NOMO-1 (cell line): Measurements from ENCODE around the gene ATXN10.
"Not testable (repeated sequence)": the region's sequence is repeated elsewhere in the genome, so short reads cannot be mapped to it uniquely, and the experiment has no call there.

Source experiments
- DNase-seq, 2 experiments: peaks; one replicate each; lab custom pipeline; 2025; ENCODE audit not compliant: unreplicated experiment in 2 of 2; lab: John Stamatoyannopoulos, UW

ATXN10 gene

GRCh38 chr22:45707605-45708004, 36.0 kb downstream of the ATXN10 start:
- no peak for DNase-seq

GRCh38 chr22:45708145-45708544, 36.5 kb downstream of the ATXN10 start:
- DNase-seq, result no peak

- no peak for DNase-seq
Measured at GRCh38 chr22:45709060-45709739, 37.6 kb downstream of the ATXN10 start.

- DNase-seq, result no peak
Measured at GRCh38 chr22:45709866-45710265, 38.2 kb downstream of the ATXN10 start.

- DNase-seq, result no peak
Measured at GRCh38 chr22:45710469-45710868, 38.8 kb downstream of the ATXN10 start.

GRCh38 chr22:45714390-45714789, 42.8 kb downstream of the ATXN10 start:
- not testable (repeated sequence) for DNase-seq

GRCh38 chr22:45717789-45718188, 46.2 kb downstream of the ATXN10 start:
- DNase-seq, result no peak

GRCh38 chr22:45718391-45718790, 46.8 kb downstream of the ATXN10 start:
- no peak for DNase-seq

- no peak for DNase-seq
Measured at GRCh38 chr22:45720839-45721378, 49.3 kb downstream of the ATXN10 start.

GRCh38 chr22:45722006-45722405, 50.4 kb downstream of the ATXN10 start:
- DNase-seq, result no peak

GRCh38 chr22:45726081-45726480, 54.4 kb downstream of the ATXN10 start:
- no peak for DNase-seq

GRCh38 chr22:45731041-45731797, 59.6 kb downstream of the ATXN10 start:
- DNase-seq, result no peak

GRCh38 chr22:45731798-45732495, 60.3 kb downstream of the ATXN10 start:
- no peak for DNase-seq

- DNase-seq, result no peak
Measured at GRCh38 chr22:45735273-45735672, 63.6 kb downstream of the ATXN10 start.

GRCh38 chr22:45738206-45738605, 66.6 kb downstream of the ATXN10 start:
- no peak for DNase-seq

- no peak for DNase-seq
Measured at GRCh38 chr22:45740236-45740635, 68.6 kb downstream of the ATXN10 start.

GRCh38 chr22:45742866-45743450, 71.3 kb downstream of the ATXN10 start:
- peak; percentile 83 to 88 for DNase-seq

- DNase-seq, result no peak
Measured at GRCh38 chr22:45743687-45744086, 72.1 kb downstream of the ATXN10 start.

- no peak for DNase-seq
Measured at GRCh38 chr22:45744442-45744841, 72.8 kb downstream of the ATXN10 start.

- DNase-seq, result no peak
Measured at GRCh38 chr22:45750626-45751025, 79.0 kb downstream of the ATXN10 start.

- no peak for DNase-seq
Measured at GRCh38 chr22:45752036-45752435, 80.4 kb downstream of the ATXN10 start.
